Calu3 (cell line): Measurements from ENCODE around the gene DZANK1. TPM values are rescaled to one million over a fixed set of nuclear protein-coding genes. Genes with fewer than 3 reads are reported as not detected.

ENCODE experiments used
- BruUV-seq: library from RNA; stranded (reverse); fragments of 400-500 nt; replicated peaks from 2 replicates; lab custom pipeline; 2021; lab: Mats Ljungman, UMichigan
- CTCF ChIA-PET: fragments of 300-600 bp; sonication (Branson Sonifier 250); formaldehyde crosslinking; loops from one replicate; lab custom pipeline; 2022; ENCODE audit warnings: antibody characterized with exemption; lab: Charles Lee
- DNase-seq: peaks from one replicate; pipeline ENCODE4 v3.0.0; 2022
- H3K27ac Mint-ChIP-seq: one replicate; pipeline ENCODE4 v1.8.0; 2022; ENCODE audit warnings: mixed read lengths; ENCODE audit not compliant: unreplicated experiment
- H3K27me3 Mint-ChIP-seq: one replicate; pipeline ENCODE4 v1.8.0; 2022; ENCODE audit warnings: mixed read lengths; ENCODE audit not compliant: unreplicated experiment
- H3K36me3 Mint-ChIP-seq: one replicate; pipeline ENCODE4 v1.8.0; 2022; ENCODE audit warnings: mild to moderate bottlenecking, moderate library complexity, mixed read lengths; ENCODE audit not compliant: insufficient read depth, unreplicated experiment
- H3K4me1 Mint-ChIP-seq: one replicate; pipeline ENCODE4 v1.8.0; 2022; ENCODE audit warnings: mild to moderate bottlenecking, low read depth, mixed read lengths; ENCODE audit not compliant: unreplicated experiment
- H3K4me3 Mint-ChIP-seq: one replicate; pipeline ENCODE4 v1.8.0; 2022; ENCODE audit warnings: mild to moderate bottlenecking, low read depth, moderate library complexity, mixed read lengths; ENCODE audit not compliant: unreplicated experiment
- H3K9me3 Mint-ChIP-seq: one replicate; pipeline ENCODE4 v1.8.0; 2022; ENCODE audit warnings: low read depth, mixed read lengths; ENCODE audit not compliant: unreplicated experiment
- intact Hi-C: fragments of 100-400 bp; cut with micrococcal nuclease; formaldehyde crosslinking; loops from one replicate; pipeline ENCODE4 v1.10.0; 2022; ENCODE audit not compliant: unreplicated experiment
- total RNA-seq: library from RNA; stranded (reverse); gene quantifications from 2 replicates; pipeline ENCODE4 v1.2.3, GENCODE V29; 2022
- TF ChIP-seq, protein P1 (sequence below): fragments of 200-600 bp; IDR thresholded peaks from one replicate; pipeline ENCODE4 v1.8.0; 2022; ENCODE audit warnings: antibody characterized with exemption; ENCODE audit not compliant: unreplicated experiment

Gene DZANK1
- total RNA-seq, 1 experiment from 2014 or later = 1.0 TPM

GRCh38 chr20:18497603-18498002, 30.8 kb upstream of the DZANK1 start:
- H3K4me3 Mint-ChIP-seq = no peak overlapping the region
- BruUV-seq = no TSS peak
- intact Hi-C loops = no loop called here
- no peaks in the 10 kb centered on the region for H3K9me3 Mint-ChIP-seq
- CTCF ChIA-PET = no interaction called here
- no peaks in the 10 kb centered on the region for H3K4me1 Mint-ChIP-seq
- no peak overlapping the region for H3K27ac Mint-ChIP-seq
- DNase-seq = no peak
- H3K27me3 Mint-ChIP-seq = no peaks in the 10 kb centered on the region
- H3K36me3 Mint-ChIP-seq = peaks cover 6% of the 10 kb centered on the region
- TF ChIP-seq, protein P1, sequence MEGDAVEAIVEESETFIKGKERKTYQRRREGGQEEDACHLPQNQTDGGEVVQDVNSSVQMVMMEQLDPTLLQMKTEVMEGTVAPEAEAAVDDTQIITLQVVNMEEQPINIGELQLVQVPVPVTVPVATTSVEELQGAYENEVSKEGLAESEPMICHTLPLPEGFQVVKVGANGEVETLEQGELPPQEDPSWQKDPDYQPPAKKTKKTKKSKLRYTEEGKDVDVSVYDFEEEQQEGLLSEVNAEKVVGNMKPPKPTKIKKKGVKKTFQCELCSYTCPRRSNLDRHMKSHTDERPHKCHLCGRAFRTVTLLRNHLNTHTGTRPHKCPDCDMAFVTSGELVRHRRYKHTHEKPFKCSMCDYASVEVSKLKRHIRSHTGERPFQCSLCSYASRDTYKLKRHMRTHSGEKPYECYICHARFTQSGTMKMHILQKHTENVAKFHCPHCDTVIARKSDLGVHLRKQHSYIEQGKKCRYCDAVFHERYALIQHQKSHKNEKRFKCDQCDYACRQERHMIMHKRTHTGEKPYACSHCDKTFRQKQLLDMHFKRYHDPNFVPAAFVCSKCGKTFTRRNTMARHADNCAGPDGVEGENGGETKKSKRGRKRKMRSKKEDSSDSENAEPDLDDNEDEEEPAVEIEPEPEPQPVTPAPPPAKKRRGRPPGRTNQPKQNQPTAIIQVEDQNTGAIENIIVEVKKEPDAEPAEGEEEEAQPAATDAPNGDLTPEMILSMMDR = no peak

DNA sequence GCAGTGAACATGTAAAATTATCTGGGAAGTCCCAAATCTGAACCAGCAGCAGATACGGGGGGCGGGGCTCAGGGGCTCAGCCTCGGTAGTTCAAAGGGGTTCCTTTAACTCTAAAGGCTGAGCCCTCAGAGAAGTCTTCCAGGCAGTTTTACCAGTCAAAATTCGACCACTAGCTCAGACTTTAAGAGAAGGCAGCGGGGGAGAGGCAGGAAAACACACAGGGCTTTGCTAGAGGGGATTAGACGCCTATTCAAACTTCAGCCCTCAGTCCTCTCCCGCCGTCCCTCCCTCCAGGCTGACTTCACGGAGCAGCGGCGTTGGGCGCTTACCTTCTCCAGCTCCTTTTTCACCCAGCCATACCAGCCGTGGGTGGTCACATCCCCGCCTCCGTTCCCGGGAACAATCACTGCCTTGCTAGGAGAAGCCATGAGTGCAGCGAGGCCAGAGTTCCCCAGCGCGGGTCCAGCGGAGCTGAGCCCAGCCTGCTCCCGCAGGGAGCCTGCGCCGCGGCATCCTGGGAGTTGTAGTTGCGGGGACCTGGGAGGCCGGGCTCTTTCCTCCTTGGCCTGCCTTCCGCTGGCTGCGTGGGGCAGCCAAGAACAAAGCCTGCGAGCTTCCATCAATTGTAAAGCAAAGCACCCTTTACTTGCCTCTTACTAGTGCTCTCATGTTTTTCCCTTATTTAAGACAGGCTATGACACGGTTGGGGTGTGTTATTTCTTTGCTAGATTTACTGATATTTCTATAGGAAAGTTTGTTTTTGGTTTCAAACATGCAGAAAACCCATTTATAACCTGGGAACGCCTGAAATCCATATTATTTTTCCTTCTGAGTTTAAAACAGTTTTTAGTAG, 30.1 kb upstream of the DZANK1 start, which contains the start of gene RBBP9:
RBBP9 (minus strand) TSS at position 486 of the 853 bp plus-strand sequence; CDS start at position 428, 58 bp downstream.
- no TSS peak for BruUV-seq
- peak; percentile 59 for DNase-seq
- H3K4me1 Mint-ChIP-seq = no peaks in the 10 kb centered on the region
- intact Hi-C loops = no loop called here
- peak within 1 kb of the TSS; percentile 74 for H3K4me3 Mint-ChIP-seq
- CTCF ChIA-PET = no interaction called here
- no peak within 1 kb of the TSS for H3K27ac Mint-ChIP-seq
- no peaks in the 10 kb centered on the region for H3K27me3 Mint-ChIP-seq
- no peaks in the 10 kb centered on the region for H3K9me3 Mint-ChIP-seq
- peaks cover 10% of the 10 kb centered on the region for H3K36me3 Mint-ChIP-seq
- TF ChIP-seq, protein P1 = no peak

DNA sequence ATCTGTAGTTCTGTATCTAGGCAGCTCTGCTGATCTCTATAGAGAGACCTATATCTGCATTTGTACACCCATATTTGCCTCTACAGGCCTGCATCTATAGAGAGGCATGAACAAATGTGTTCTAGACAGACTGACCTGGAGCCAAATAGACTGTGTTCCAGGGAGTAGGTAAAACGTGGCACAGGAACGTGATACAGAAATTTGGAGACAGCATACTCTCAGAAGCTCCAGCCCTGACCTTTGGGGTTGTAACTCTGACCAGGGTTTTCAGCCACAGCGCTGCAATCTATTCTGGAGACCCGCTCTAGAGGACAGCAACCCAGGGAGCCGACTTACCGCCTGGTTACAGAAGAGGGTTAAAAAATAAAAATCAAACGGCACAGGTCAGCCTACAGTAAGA, 29.2 kb upstream of the DZANK1 start:
- H3K36me3 Mint-ChIP-seq = peaks cover 11% of the 10 kb centered on the region
- no peak for DNase-seq
- TF ChIP-seq, protein P1 = no peak
- intact Hi-C loops = no loop called here
- CTCF ChIA-PET = no interaction called here
- H3K27me3 Mint-ChIP-seq = no peaks in the 10 kb centered on the region
- H3K4me1 Mint-ChIP-seq = no peaks in the 10 kb centered on the region
- H3K27ac Mint-ChIP-seq = no peak overlapping the region
- BruUV-seq = TSS peak; percentile 33
- no peaks in the 10 kb centered on the region for H3K9me3 Mint-ChIP-seq
- peak overlapping the region; percentile 74 for H3K4me3 Mint-ChIP-seq

GRCh38 chr20:18488301-18488700, 21.5 kb upstream of the DZANK1 start:
- TF ChIP-seq, protein P1 = no peak
- no peaks in the 10 kb centered on the region for H3K9me3 Mint-ChIP-seq
- DNase-seq = no peak
- CTCF ChIA-PET = no interaction called here
- intact Hi-C loops = no loop called here
- H3K4me3 Mint-ChIP-seq = no peak overlapping the region
- no peak overlapping the region for H3K27ac Mint-ChIP-seq
- no peaks in the 10 kb centered on the region for H3K27me3 Mint-ChIP-seq
- no TSS peak for BruUV-seq
- peaks cover 5% of the 10 kb centered on the region for H3K36me3 Mint-ChIP-seq
- H3K4me1 Mint-ChIP-seq = no peaks in the 10 kb centered on the region
